Gastroesophageal sphincter (tissue), 4 donors: ENCODE measurements around the gene EFTUD2. TPM values are rescaled to one million over a fixed set of nuclear protein-coding genes. Genes with fewer than 3 reads are reported as not detected.

Experiments used
- ATAC-seq: fragments of 150-250 bp; one replicate; pipeline ENCODE4 v1.9.1; 2016; ENCODE audit warnings: mild to moderate bottlenecking, moderate library complexity
- H3K27ac ChIP-seq, 4 donors: fragments of 200-600 bp; sonication (generic) in 3 of 4; 1 replicate in 3 of 4; 2 replicates in 1 of 4; pipeline ENCODE4 v1.5.1; 2016 to 2019
- H3K27me3 ChIP-seq: fragments of 200-600 bp; sonication (generic); one replicate; pipeline ENCODE4 v1.5.1; 2019
- H3K36me3 ChIP-seq, 2 donors: fragments of 200-600 bp; sonication (generic); one replicate each; pipeline ENCODE4 v1.5.1; 2019; ENCODE audit warnings: control low read depth in 1 of 2
- H3K4me1 ChIP-seq, 3 donors: fragments of 200-600 bp; sonication (generic); 1 replicate in 2 of 3; 2 replicates in 1 of 3; pipeline ENCODE4 v1.5.1; 2016 to 2019; ENCODE audit warnings: control low read depth in 2 of 3
- H3K4me3 ChIP-seq, 2 donors: fragments of 200-600 bp; sonication (generic); one replicate each; pipeline ENCODE4 v1.5.1; 2019; ENCODE audit warnings: mild to moderate bottlenecking in 1 of 2, moderate library complexity in 1 of 2
- H3K9me3 ChIP-seq, 3 donors: fragments of 200-600 bp; sonication (generic); one replicate each; pipeline ENCODE4 v1.5.1; 2017 to 2019; ENCODE audit warnings: control low read depth in 2 of 3
- EP300 ChIP-seq: sonication (generic); formaldehyde crosslinking; IDR thresholded peaks from one replicate; pipeline ENCODE4 v1.6.1; 2017; ENCODE audit warnings: antibody characterized with exemption, mild to moderate bottlenecking
- POLR2A ChIP-seq, 2 donors: fragments of 450-650 bp; IDR thresholded peaks; one replicate each; pipeline ENCODE4 v1.6.1; 2017; ENCODE audit warnings: antibody characterized with exemption in 2 of 2, mild to moderate bottlenecking in 2 of 2, moderate library complexity in 1 of 2
- POLR2AphosphoS5 ChIP-seq: sonication (generic); formaldehyde crosslinking; IDR thresholded peaks from one replicate; pipeline ENCODE4 v1.6.1; 2017; ENCODE audit warnings: antibody characterized with exemption
- WGBS, 2 donors: methylation state at CpG; one replicate each; pipeline ENCODE4 v1.1.5; 2018; ENCODE audit warnings: low coverage in 1 of 2; 5-methylcytosine and 5-hydroxymethylcytosine counted together
- total RNA-seq, 4 donors: library from RNA; depleted of rRNA; stranded (reverse); fragments of >200 nt; gene quantifications; one replicate each; pipeline ENCODE4 v1.1.0, GENCODE V29; 2016
- TF ChIP-seq, protein P1 (sequence below), 4 experiments: fragments of 200-600 bp in 2 of 4; fragments of 450-650 bp in 2 of 4; sonication (generic) in 1 of 4; IDR thresholded peaks; one replicate each; pipeline ENCODE4 v1.5.1; 2017 to 2019; ENCODE audit warnings: antibody characterized with exemption in 4 of 4, mild to moderate bottlenecking in 2 of 4, moderate library complexity in 2 of 4

EFTUD2 gene
- total RNA-seq, 4 donors from 2014 or later: 45.1 to 71.2 (median 57.8) TPM

DNA sequence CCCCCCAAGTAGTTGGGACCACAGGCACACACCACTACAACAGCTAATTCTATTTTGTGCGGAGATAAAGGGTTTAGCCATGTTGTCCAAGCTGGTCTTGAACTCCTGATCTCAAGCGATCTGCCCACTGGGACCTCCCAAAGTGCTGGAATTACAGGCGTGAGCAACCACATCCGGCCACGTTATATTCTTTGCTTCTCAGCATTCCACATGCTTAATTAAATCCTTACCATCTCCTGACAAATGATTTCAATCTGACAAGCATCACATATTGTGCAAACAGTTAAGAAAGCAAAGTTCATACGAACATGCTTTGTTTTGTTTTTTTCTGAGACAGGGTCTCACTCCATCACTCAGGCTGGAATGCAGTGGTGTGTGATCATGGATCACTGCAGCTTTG, 33.3 kb downstream of the EFTUD2 start:
- 66 to 84% methylated on average over 5 to 6 of the region's 6 CpGs for WGBS, 2 donors
- TF ChIP-seq, protein P1, sequence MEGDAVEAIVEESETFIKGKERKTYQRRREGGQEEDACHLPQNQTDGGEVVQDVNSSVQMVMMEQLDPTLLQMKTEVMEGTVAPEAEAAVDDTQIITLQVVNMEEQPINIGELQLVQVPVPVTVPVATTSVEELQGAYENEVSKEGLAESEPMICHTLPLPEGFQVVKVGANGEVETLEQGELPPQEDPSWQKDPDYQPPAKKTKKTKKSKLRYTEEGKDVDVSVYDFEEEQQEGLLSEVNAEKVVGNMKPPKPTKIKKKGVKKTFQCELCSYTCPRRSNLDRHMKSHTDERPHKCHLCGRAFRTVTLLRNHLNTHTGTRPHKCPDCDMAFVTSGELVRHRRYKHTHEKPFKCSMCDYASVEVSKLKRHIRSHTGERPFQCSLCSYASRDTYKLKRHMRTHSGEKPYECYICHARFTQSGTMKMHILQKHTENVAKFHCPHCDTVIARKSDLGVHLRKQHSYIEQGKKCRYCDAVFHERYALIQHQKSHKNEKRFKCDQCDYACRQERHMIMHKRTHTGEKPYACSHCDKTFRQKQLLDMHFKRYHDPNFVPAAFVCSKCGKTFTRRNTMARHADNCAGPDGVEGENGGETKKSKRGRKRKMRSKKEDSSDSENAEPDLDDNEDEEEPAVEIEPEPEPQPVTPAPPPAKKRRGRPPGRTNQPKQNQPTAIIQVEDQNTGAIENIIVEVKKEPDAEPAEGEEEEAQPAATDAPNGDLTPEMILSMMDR (IDR thresholded peaks at IDR 0.05): no peak
- no peak for TF ChIP-seq EP300
- no peaks in the 10 kb centered on the region for H3K9me3 ChIP-seq
- no peaks in the 10 kb centered on the region for H3K4me1 ChIP-seq
- no peak for ATAC-seq
- no peak overlapping the region for H3K4me3 ChIP-seq
- H3K36me3 ChIP-seq: peaks cover 0 to 97% of the 10 kb centered on the region in 2 donors
- no peaks in the 10 kb centered on the region for H3K27me3 ChIP-seq
- peak overlapping the region in 2 of 4 donors; percentile 48 to 68 for H3K27ac ChIP-seq

DNA sequence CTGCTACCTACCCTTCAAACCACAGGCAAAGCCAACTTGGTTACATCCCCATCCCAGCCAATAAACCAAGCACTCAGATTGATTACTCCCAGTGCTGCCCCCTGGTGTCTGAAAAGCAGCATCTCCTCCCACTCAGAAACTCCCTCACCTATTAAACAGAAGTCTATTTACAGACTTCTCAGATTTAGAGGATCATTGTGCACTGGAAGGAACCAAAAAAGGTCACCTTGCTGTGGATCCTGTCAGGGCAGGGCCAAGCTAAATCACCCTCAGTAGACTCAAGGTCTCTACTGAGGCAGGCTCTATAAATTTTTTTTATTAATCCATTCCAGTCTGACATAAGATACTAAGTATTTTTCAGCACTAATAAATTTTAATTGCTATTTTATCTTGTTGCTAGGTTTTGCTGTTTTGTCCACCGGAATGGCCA, 34.0 kb downstream of the EFTUD2 start:
- Histone ChIP-seq H3K9me3 (no peaks in the 10 kb centered on the region), H3K4me1 (no peaks in the 10 kb centered on the region), H3K36me3 (peaks cover 0 to 97% of the 10 kb centered on the region in 2 donors), H3K4me3 (no peak overlapping the region), H3K27me3 (no peaks in the 10 kb centered on the region), H3K27ac (peak overlapping the region in 2 of 4 donors; percentile 48 to 68)
- TF ChIP-seq POLR2AphosphoS5 (peak; percentile 17), POLR2A (IDR thresholded peaks at IDR 0.05) (no peak)
- TF ChIP-seq, protein P1 (IDR thresholded peaks at IDR 0.05): peak in 3 of 4 experiments; percentile 87 to 91 (median 87)
- peak; percentile 56 for ATAC-seq
- 10 to 30% methylated on average over 1 of the region's 1 CpG for WGBS, 2 donors

DNA sequence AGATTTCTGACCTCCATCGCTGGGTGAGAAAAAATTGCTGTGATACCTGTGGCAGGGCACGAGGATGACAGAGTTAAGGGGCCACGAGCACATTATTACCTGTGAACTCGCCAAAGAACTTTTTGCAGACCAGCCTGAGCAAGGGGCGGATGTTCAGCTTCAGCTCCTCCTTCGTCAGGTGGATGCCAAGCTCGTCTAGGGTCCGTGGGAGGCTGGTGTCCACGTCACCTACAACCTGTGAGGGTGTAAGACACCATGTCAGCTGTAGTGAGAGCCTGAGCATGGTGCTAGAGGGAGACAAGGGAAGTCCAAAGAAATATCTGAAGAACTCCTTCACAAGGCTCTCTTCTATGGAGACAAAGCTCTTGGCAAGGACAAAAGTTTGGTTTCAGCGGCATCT, 34.4 kb downstream of the EFTUD2 start:
- peak; percentile 15 for ATAC-seq
- Histone ChIP-seq H3K4me1 (no peaks in the 10 kb centered on the region), H3K4me3 (no peak overlapping the region), H3K9me3 (no peaks in the 10 kb centered on the region), H3K36me3 (peaks cover 0 to 97% of the 10 kb centered on the region in 2 donors), H3K27me3 (no peaks in the 10 kb centered on the region), H3K27ac (peak overlapping the region in 1 of 4 donors; percentile 68)
- no peak for TF ChIP-seq EP300
- TF ChIP-seq, protein P1 (IDR thresholded peaks at IDR 0.05): no peak
- no peak for TF ChIP-seq POLR2AphosphoS5
- no peak for TF ChIP-seq POLR2A (IDR thresholded peaks at IDR 0.05)
- WGBS, 2 donors: 40 to 75% methylated on average over 4 to 6 of the region's 10 CpGs

DNA sequence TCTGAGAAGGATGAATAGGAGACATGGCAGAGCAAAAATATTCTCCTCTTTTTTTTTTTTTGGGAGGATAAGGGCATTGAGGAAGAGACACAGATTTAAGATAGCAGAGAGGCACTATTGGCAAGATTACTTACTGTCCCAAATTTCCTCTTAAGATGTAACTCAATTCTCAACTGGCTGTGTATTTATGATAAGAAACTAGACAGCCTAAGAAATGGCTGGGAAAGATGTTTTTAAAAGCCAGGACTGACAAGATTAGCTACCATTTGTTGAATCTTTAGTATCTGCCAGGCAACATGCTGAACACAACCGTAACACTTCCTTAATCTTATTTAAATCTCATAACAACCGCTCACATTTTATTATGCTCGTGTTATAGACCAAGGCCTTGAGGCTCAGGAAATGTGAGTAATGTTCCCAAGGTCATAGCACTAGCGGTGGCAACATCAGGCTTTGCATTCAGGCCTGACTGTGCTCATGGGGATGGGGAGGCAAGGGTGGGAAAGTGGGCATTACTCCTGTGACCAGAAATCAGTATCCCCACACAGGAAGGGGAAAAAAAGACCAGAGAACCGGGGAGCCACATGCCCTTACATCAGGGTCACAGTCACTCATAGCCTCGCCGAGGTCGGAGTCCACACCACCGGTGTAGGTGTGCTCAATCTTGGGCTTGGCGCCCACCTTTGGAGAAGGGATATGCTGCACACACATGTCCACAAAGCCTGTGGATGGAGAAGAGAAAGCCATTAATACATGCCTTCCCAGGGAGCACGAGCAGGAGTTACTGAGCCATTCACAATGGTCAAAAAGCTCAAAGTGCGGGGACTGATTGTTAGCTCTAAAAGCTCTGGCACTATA, 36.0 kb downstream of the EFTUD2 start:
- Histone ChIP-seq H3K9me3 (no peaks in the 10 kb centered on the region), H3K27me3 (no peaks in the 10 kb centered on the region), H3K4me3 (no peak overlapping the region), H3K4me1 (no peaks in the 10 kb centered on the region), H3K27ac (no peak overlapping the region), H3K36me3 (peaks cover 0 to 97% of the 10 kb centered on the region in 2 donors)
- WGBS, 2 donors: 86 to 87% methylated on average over 5 to 12 of the region's 12 CpGs
- TF ChIP-seq, protein P1 (IDR thresholded peaks at IDR 0.05): no peak
- no peak for ATAC-seq
